IMR-90 (cell line): ENCODE results near the gene EXOSC9. TPM values are rescaled to one million over a fixed set of nuclear protein-coding genes. Genes with fewer than 3 reads are reported as not detected.

ENCODE experiments used
- ATAC-seq: fragments of 200-7000 bp; cut with Tn5 transposase; 2 replicates; pipeline ENCODE4 v1.9.1; 2020; ENCODE audit warnings: low read depth, mild to moderate bottlenecking, moderate library complexity
- BruUV-seq: library from RNA; stranded (reverse); fragments of 400-500 nt; replicated peaks from 2 replicates; lab custom pipeline; 2021; lab: Mats Ljungman, UMichigan
- CTCF ChIA-PET: fragments of 300-600 bp; formaldehyde crosslinking; extraction: SDS; loops from one replicate; lab custom pipeline; 2021; ENCODE audit warnings: antibody characterized with exemption; lab: Yijun Ruan, JAX
- POLR2A ChIA-PET: fragments of 300-600 bp; sonication (Branson Sonifier 250); formaldehyde crosslinking; loops from one replicate; lab custom pipeline; 2022; ENCODE audit warnings: antibody characterized with exemption; ENCODE audit not compliant: unreplicated experiment; lab: Charles Lee
- DNase-seq: peaks from one replicate; pipeline ENCODE4 v3.0.0; 2013
- H2AFZ ChIP-seq: replicated peaks from 2 replicates; pipeline ENCODE3; 2013; ENCODE audit warnings: low read length, mild to moderate bottlenecking; ENCODE audit not compliant: poor library complexity
- H2AK5ac ChIP-seq: 2 replicates; pipeline ENCODE4 v1.6.1; 2013; ENCODE audit warnings: low read depth, low read length, inconsistent platforms
- H2AK9ac ChIP-seq: replicated peaks from 2 replicates; pipeline ENCODE3; 2013; ENCODE audit warnings: mild to moderate bottlenecking, low read depth, low read length, moderate library complexity; ENCODE audit not compliant: poor library complexity
- H2BK120ac ChIP-seq: 2 replicates; pipeline ENCODE4 v1.6.1; 2013; ENCODE audit warnings: low read depth, low read length, inconsistent platforms
- H2BK15ac ChIP-seq: 3 replicates; pipeline ENCODE4 v1.6.1; 2013; ENCODE audit warnings: low read depth, low read length, inconsistent platforms
- H2BK20ac ChIP-seq: 2 replicates; pipeline ENCODE4 v1.6.1; 2013; ENCODE audit warnings: low read depth, mild to moderate bottlenecking, inconsistent platforms, low read length, moderate library complexity
- H2BK5ac ChIP-seq: 2 replicates; pipeline ENCODE4 v1.6.1; 2013; ENCODE audit warnings: mild to moderate bottlenecking, low read depth, low read length, inconsistent platforms; ENCODE audit not compliant: poor library complexity, severe bottlenecking
- H3K14ac ChIP-seq: replicated peaks from 2 replicates; pipeline ENCODE4 v1.6.1; 2013; ENCODE audit warnings: low read depth, low read length, inconsistent platforms
- H3K18ac ChIP-seq: 2 replicates; pipeline ENCODE4 v1.6.1; 2013; ENCODE audit warnings: low read depth, low read length, control low read depth
- H3K23ac ChIP-seq: 2 replicates; pipeline ENCODE4 v1.6.1; 2013; ENCODE audit warnings: low read depth, low read length, inconsistent platforms
- H3K27ac ChIP-seq: 2 replicates; pipeline ENCODE4 v1.5.1; 2013; ENCODE audit warnings: mild to moderate bottlenecking, control low read depth, low read length; ENCODE audit not compliant: insufficient read depth
- H3K27me3 ChIP-seq: 2 replicates; pipeline ENCODE4 v1.6.1; 2013; ENCODE audit warnings: low read length; ENCODE audit not compliant: control insufficient read depth, insufficient read depth
- H3K36me3 ChIP-seq: 2 replicates; pipeline ENCODE4 v1.6.1; 2013; ENCODE audit warnings: low read length, mixed read lengths; ENCODE audit not compliant: control insufficient read depth, insufficient read depth
- H3K4ac ChIP-seq: 2 replicates; pipeline ENCODE4 v1.6.1; 2013; ENCODE audit warnings: low read depth, low read length, inconsistent platforms
- H3K4me1 ChIP-seq: 2 replicates; pipeline ENCODE4 v1.6.1; 2013; ENCODE audit warnings: low read length, mixed read lengths; ENCODE audit not compliant: control insufficient read depth, insufficient read depth
- H3K4me2 ChIP-seq: 2 replicates; pipeline ENCODE4 v1.6.1; 2013; ENCODE audit warnings: low read depth, mild to moderate bottlenecking, control low read depth, low read length, moderate library complexity
- H3K4me3 ChIP-seq: 2 replicates; pipeline ENCODE4 v1.5.1; 2013; ENCODE audit warnings: low read depth, mild to moderate bottlenecking, control low read depth, low read length, moderate library complexity; ENCODE audit not compliant: insufficient read depth
- H3K56ac ChIP-seq: 2 replicates; pipeline ENCODE4 v1.6.1; 2013; ENCODE audit warnings: low read length, inconsistent platforms; ENCODE audit not compliant: insufficient read depth; ENCODE audit errors: extremely low read depth
- H3K79me1 ChIP-seq, 2 experiments: 2 replicates each; pipeline ENCODE4 v1.6.1; 2013; ENCODE audit warnings: low read length in 2 of 2, inconsistent platforms in 1 of 2, low read depth in 1 of 2
- H3K9ac ChIP-seq: 2 replicates; pipeline ENCODE4 v1.6.1; 2013; ENCODE audit warnings: low read depth, low read length, control low read depth
- H3K9me1 ChIP-seq: 2 replicates; pipeline ENCODE4 v1.6.1; 2013; ENCODE audit warnings: low read length, inconsistent platforms; ENCODE audit not compliant: insufficient read depth
- H3K9me3 ChIP-seq: 2 replicates; pipeline ENCODE4 v1.6.1; 2013; ENCODE audit warnings: low read length; ENCODE audit not compliant: control insufficient read depth, insufficient read depth
- H4K20me1 ChIP-seq: 2 replicates; pipeline ENCODE4 v1.6.1; 2013; ENCODE audit warnings: low read length, inconsistent platforms; ENCODE audit not compliant: insufficient read depth
- H4K5ac ChIP-seq: 2 replicates; pipeline ENCODE4 v1.6.1; 2013; ENCODE audit warnings: mild to moderate bottlenecking, low read depth, low read length, control low read depth
- H4K8ac ChIP-seq, 2 experiments: 2 replicates each; pipeline ENCODE4 v1.6.1; 2013; ENCODE audit warnings: low read depth in 2 of 2, low read length in 2 of 2, control low read depth in 1 of 2, inconsistent platforms in 1 of 2
- H4K91ac ChIP-seq: 2 replicates; pipeline ENCODE4 v1.6.1; 2013; ENCODE audit warnings: low read depth, low read length, inconsistent platforms; ENCODE audit not compliant: insufficient read depth
- BHLHE40 ChIP-seq: fragments of 150-350 bp; IDR thresholded peaks from 2 replicates; pipeline ENCODE4 v1.6.1; 2016; ENCODE audit warnings: mild to moderate bottlenecking, low read depth, low read length
- CEBPB ChIP-seq: IDR thresholded peaks from 2 replicates; pipeline ENCODE4 v1.6.1; 2012; ENCODE audit warnings: low read depth, low read length, improper control_type of control experiment
- CHD1 ChIP-seq: IDR thresholded peaks from 2 replicates; pipeline ENCODE4 v1.6.1; 2012; ENCODE audit warnings: low read depth, low read length, improper control_type of control experiment
- FOS ChIP-seq: fragments of 150-350 bp; IDR thresholded peaks from 2 replicates; pipeline ENCODE4 v1.6.1; 2016; ENCODE audit warnings: low read depth, low read length
- MAFK ChIP-seq: IDR thresholded peaks from 2 replicates; pipeline ENCODE4 v1.6.1; 2012; ENCODE audit warnings: low read depth, low read length, improper control_type of control experiment
- MXI1 ChIP-seq: IDR thresholded peaks from 2 replicates; pipeline ENCODE4 v1.6.1; 2012; ENCODE audit warnings: low read depth, mild to moderate bottlenecking, low read length, moderate library complexity, borderline replicate concordance
- NFE2L2 ChIP-seq: fragments of 150-350 bp; IDR thresholded peaks from 2 replicates; pipeline ENCODE4 v1.6.1; 2016; ENCODE audit warnings: low read depth, mild to moderate bottlenecking, low read length
- POLR2A ChIP-seq: IDR thresholded peaks from 2 replicates; pipeline ENCODE4 v1.6.1; 2012; ENCODE audit warnings: mild to moderate bottlenecking, low read depth, low read length
- RAD21 ChIP-seq: IDR thresholded peaks from 2 replicates; pipeline ENCODE4 v1.6.1; 2012; ENCODE audit warnings: low read length, improper control_type of control experiment
- RFX5 ChIP-seq: IDR thresholded peaks from 2 replicates; pipeline ENCODE4 v1.8.0; 2012; ENCODE audit warnings: low read depth, mild to moderate bottlenecking, low read length, moderate library complexity
- WGBS, 2 experiments: methylation state at CpG; one replicate each; pipeline versions ENCODE4 v1.1.5 to v1.1.7; 2013; ENCODE audit warnings: missing lambda C conversion rate in 2 of 2; ENCODE audit not compliant: insufficient read length in 1 of 2; ENCODE audit errors: extremely low coverage in 2 of 2; 5-methylcytosine and 5-hydroxymethylcytosine counted together
- dilution Hi-C: fragments of 300-500 bp; cut with HindIII; formaldehyde crosslinking; loops from one replicate; pipeline ENCODE4 v1.14.3; 2018; ENCODE audit warnings: low sequenced_read_pairs; ENCODE audit not compliant: unreplicated experiment
- in situ Hi-C: fragments of 300-500 bp; cut with MboI; formaldehyde crosslinking; loops from 3 replicates; pipeline ENCODE4 v1.14.3; 2019; ENCODE audit warnings: low sequenced_read_pairs, inconsistent platforms, mixed read lengths
- intact Hi-C: fragments of 100-400 bp; cut with micrococcal nuclease; formaldehyde crosslinking; loops from 2 replicates; pipeline ENCODE4 v1.10.0; 2022
- polyA plus RNA-seq, 3 experiments: library from polyadenylated mRNA; depleted of rRNA; stranded (reverse); fragments of >200 nt; gene quantifications; 2 replicates each; pipeline ENCODE4 v1.2.3, GENCODE V29; 2012; ENCODE audit warnings: low replicate concordance in 1 of 3
- total RNA-seq: library from RNA; depleted of rRNA; stranded (reverse); fragments of >200 nt; gene quantifications from 2 replicates; pipeline ENCODE4 v1.2.3, GENCODE V29; 2012
- TF ChIP-seq, protein P1 (sequence below): fragments of 150-350 bp; IDR thresholded peaks from 2 replicates; pipeline ENCODE4 v1.6.1; 2016; ENCODE audit warnings: low read depth, mild to moderate bottlenecking, low read length, moderate library complexity, borderline replicate concordance

Gene EXOSC9
- total and polyA plus RNA-seq, 2 of the 4 experiments (the other 2 are of a cell fraction), result 34.7 to 47.5 TPM

DNA sequence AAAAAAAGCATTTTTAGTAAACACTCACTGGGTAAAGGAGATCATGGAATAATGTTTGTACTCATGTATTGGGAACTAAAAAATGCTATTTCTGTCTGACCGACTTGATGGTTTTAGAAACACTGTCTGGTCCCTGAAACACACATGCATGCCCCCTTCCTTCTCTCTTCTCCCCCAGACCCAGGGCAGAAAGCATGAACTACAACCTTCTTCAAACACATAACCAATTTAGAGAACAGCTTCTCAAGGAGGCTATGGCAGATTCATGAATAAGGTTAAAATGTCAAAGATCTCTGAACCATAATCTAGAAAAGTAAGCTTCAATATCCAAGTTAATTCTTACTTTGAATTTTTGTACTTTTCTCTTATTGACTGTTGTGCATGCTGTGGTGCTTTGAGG, 16.6 kb downstream of the EXOSC9 start:
- dilution Hi-C loops (loop anchor here (10.0 kb wide), 1 partner anchor 153 kb away; no protein-coding TSS in a partner anchor), in situ Hi-C loops (no loop called here), intact Hi-C loops (loop anchor here (5.0 kb wide), 1 partner anchor 50 kb away; the partner anchor contains the start of gene SMIM43)
- Histone ChIP-seq H4K8ac (0 out of 4 replicates have a peak overlapping the region, but pooled peaks of 1 of the 2 experiments have one; percentile 57), H2AK9ac (no peak overlapping the region), H2BK15ac (no peak overlapping the region), H3K4me1 (peaks cover 4% of the 10 kb centered on the region), H3K27me3 (no peaks in the 10 kb centered on the region), H2AK5ac (no peak overlapping the region), H3K9me1 (no peaks in the 10 kb centered on the region), H3K18ac (no peak overlapping the region), H3K27ac (peak overlapping the region; percentile 9; the same call in 1 of the 2 replicates), H3K4me2 (no peak overlapping the region), H3K56ac (no peak overlapping the region), H3K9me3 (no peaks in the 10 kb centered on the region), H2BK5ac (peak overlapping the region; percentile 28), H2AFZ (no peak overlapping the region), H3K4ac (no peak overlapping the region), H3K9ac (no peak overlapping the region), H3K14ac (no peak overlapping the region), H4K5ac (peak overlapping the region; percentile 49; the same call in 1 of the 2 replicates), H3K79me1 (peaks cover 16 to 28% of the 10 kb centered on the region in 2 experiments; a peak in 3 of 4 replicates), H3K4me3 (no peak overlapping the region), H4K20me1 (no peaks in the 10 kb centered on the region), H2BK120ac (no peak overlapping the region), H3K23ac (peak overlapping the region; percentile 41; the same call in 1 of the 2 replicates), H3K36me3 (peaks cover 6% of the 10 kb centered on the region), H2BK20ac (no peak overlapping the region), H4K91ac (no peak overlapping the region)
- ATAC-seq (no peak), DNase-seq (no peak)
- no peak for TF ChIP-seq POLR2A
- no peak for TF ChIP-seq CHD1
- TF ChIP-seq MAFK, result no peak
- no peak for TF ChIP-seq FOS
- TF ChIP-seq CEBPB, result no peak
- no peak for TF ChIP-seq NFE2L2
- TF ChIP-seq, protein P1, sequence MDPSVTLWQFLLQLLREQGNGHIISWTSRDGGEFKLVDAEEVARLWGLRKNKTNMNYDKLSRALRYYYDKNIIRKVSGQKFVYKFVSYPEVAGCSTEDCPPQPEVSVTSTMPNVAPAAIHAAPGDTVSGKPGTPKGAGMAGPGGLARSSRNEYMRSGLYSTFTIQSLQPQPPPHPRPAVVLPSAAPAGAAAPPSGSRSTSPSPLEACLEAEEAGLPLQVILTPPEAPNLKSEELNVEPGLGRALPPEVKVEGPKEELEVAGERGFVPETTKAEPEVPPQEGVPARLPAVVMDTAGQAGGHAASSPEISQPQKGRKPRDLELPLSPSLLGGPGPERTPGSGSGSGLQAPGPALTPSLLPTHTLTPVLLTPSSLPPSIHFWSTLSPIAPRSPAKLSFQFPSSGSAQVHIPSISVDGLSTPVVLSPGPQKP, result no peak
- TF ChIP-seq MXI1, result no peak
- TF ChIP-seq RFX5, result no peak
- no peak for TF ChIP-seq RAD21
- no peak for TF ChIP-seq BHLHE40
- no TSS peak for BruUV-seq
- ChIA-PET CTCF (no interaction called here), POLR2A (no interaction called here)
- no CpG with 5 or more reads among the region's 1 CpG for WGBS, 2 experiments
